SU-DHL-6 (cell line): ENCODE data around the gene KSR1.

Source experiments
- H2AFZ ChIP-seq: fragments of 200-600 bp; sonication (generic); 2 replicates; pipeline ENCODE4 v1.6.1; 2014; ENCODE audit warnings: low read depth, mild to moderate bottlenecking, moderate library complexity, mixed read lengths, antibody characterized with exemption, low read length; ENCODE audit not compliant: severe bottlenecking
- H3F3A ChIP-seq: fragments of 200-600 bp; shearing (Covaris generic); 2 replicates; pipeline ENCODE4 v1.6.0; 2016; ENCODE audit warnings: antibody characterized with exemption, mild to moderate bottlenecking; ENCODE audit not compliant: insufficient read depth
- H3K27ac ChIP-seq: fragments of 200-600 bp; sonication (generic); 2 replicates; pipeline ENCODE4 v1.5.1; 2016; ENCODE audit warnings: low read depth, mild to moderate bottlenecking, low read length, moderate library complexity, mixed read lengths
- H3K27me3 ChIP-seq: fragments of 200-600 bp; sonication (generic), shearing (Covaris generic); 2 replicates; pipeline ENCODE4 v1.6.0; 2014; ENCODE audit warnings: mild to moderate bottlenecking, low read length
- H3K36me3 ChIP-seq: fragments of 200-600 bp; sonication (generic); 2 replicates; pipeline ENCODE4 v1.6.1; 2014; ENCODE audit warnings: mild to moderate bottlenecking, low read length, mixed read lengths
- H3K4me2 ChIP-seq: fragments of 300-600, 200-600 bp; shearing (Covaris generic), sonication (generic); 2 replicates; pipeline ENCODE4 v1.6.0; 2014; ENCODE audit warnings: low read length, low read depth, mild to moderate bottlenecking; ENCODE audit not compliant: poor library complexity, severe bottlenecking
- H3K4me3 ChIP-seq: fragments of 200-600 bp; sonication (generic); 2 replicates; pipeline ENCODE4 v1.5.1; 2014; ENCODE audit warnings: antibody characterized with exemption, low read length, mild to moderate bottlenecking, mixed read lengths; ENCODE audit not compliant: insufficient read depth, poor library complexity, severe bottlenecking
- H3K79me2 ChIP-seq: fragments of 200-600 bp; sonication (generic); 2 replicates; pipeline ENCODE4 v1.6.1; 2014; ENCODE audit warnings: mild to moderate bottlenecking, low read length, moderate library complexity; ENCODE audit not compliant: insufficient read depth
- H3K9ac ChIP-seq: fragments of 200-600 bp; sonication (generic); 2 replicates; pipeline ENCODE4 v1.7.0; 2014; ENCODE audit warnings: mild to moderate bottlenecking, low read length
- H3K9me2 ChIP-seq: fragments of 200-600 bp; sonication (generic); replicated peaks from 2 replicates; pipeline ENCODE4 v1.6.1; 2014; ENCODE audit warnings: low read length; ENCODE audit not compliant: insufficient read depth
- H3K9me3 ChIP-seq: fragments of 200-600 bp; sonication (generic); 2 replicates; pipeline ENCODE4 v1.6.1; 2014; ENCODE audit warnings: low read length, mixed read lengths; ENCODE audit not compliant: insufficient read depth
- H4K20me1 ChIP-seq: fragments of 200-600 bp; sonication (generic); 2 replicates; pipeline ENCODE4 v1.6.1; 2014; ENCODE audit warnings: low read depth, mild to moderate bottlenecking, antibody characterized with exemption, low read length, moderate library complexity, mixed read lengths
- EZH2phosphoT487 ChIP-seq: fragments of 200-600 bp; sonication (generic), shearing (Covaris generic); conservative IDR thresholded peaks from 2 replicates; pipeline ENCODE4 v1.6.1; 2018; ENCODE audit warnings: mild to moderate bottlenecking, antibody characterized with exemption, low read length, moderate library complexity, mixed read lengths
- TF ChIP-seq, protein P1 (sequence below): fragments of 200-600 bp; sonication (generic); IDR thresholded peaks from one replicate; pipeline ENCODE4 v1.5.1; 2017; ENCODE audit warnings: antibody characterized with exemption, mild to moderate bottlenecking, low read length, moderate library complexity; ENCODE audit not compliant: insufficient read depth, poor library complexity, severe bottlenecking

Gene KSR1

DNA sequence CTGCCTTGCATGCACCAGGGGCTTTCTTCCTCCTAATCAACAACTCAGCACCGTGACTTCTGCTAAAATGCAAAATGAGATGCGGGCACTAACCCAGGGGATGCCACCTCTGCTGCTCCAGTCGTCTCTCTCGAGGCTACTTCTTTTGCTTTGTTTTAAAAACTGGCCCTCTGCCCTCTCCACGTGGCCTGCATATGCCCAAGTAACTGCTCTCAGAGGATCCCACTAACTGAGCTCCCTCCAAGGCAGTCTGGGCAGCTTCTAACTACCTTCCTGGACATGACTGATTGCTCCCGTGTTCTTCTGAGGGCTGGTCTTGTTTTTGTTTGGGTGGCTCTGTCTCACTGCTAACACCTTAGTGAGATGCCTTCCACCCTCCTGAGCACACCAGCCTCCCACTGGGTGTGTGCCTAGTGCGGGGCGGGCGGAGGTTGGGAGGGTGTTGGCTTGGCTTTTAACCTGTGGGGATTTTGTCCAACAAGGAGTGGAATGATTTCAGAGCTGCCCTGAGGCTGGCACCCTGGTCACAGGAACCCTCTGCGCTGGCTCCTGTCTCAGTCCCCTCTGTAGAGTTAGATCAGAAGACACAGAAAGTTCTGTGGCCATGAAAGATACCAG lies 165.8 kb downstream of the KSR1 start:
- H3K27me3 ChIP-seq = no peaks in the 10 kb centered on the region

DNA sequence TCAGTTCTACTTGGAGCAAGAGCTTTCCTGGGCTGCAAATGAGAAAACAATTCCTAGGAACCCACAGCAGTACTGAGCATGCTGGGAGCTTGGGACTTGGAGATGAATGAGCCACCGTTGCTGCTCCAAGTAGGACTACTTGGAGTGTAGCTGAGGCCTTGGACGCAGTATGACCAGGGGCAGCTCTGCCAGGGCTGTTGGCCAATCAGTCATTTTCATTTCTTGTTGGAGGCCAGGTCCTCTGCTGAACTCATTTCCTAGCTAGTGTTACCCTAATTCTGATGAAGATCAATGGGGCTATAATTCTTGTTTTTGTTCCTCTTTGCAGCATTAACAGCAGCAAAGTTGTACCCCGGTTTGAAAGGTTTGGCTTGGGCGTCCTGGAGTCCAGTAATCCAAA lies 166.7 kb downstream of the KSR1 start:
- Histone ChIP-seq H4K20me1 (no peaks in the 10 kb centered on the region), H3K4me2 (no peak overlapping the region), H3K79me2 (no peaks in the 10 kb centered on the region), H2AFZ (no peak overlapping the region), H3K9me3 (no peaks in the 10 kb centered on the region), H3K9ac (no peak overlapping the region), H3K27ac (no peak overlapping the region), H3F3A (no peaks in the 10 kb centered on the region), H3K36me3 (no peaks in the 10 kb centered on the region), H3K4me3 (no peak overlapping the region), H3K27me3 (no peaks in the 10 kb centered on the region), H3K9me2 (no peaks in the 10 kb centered on the region)
- TF ChIP-seq, protein P1, sequence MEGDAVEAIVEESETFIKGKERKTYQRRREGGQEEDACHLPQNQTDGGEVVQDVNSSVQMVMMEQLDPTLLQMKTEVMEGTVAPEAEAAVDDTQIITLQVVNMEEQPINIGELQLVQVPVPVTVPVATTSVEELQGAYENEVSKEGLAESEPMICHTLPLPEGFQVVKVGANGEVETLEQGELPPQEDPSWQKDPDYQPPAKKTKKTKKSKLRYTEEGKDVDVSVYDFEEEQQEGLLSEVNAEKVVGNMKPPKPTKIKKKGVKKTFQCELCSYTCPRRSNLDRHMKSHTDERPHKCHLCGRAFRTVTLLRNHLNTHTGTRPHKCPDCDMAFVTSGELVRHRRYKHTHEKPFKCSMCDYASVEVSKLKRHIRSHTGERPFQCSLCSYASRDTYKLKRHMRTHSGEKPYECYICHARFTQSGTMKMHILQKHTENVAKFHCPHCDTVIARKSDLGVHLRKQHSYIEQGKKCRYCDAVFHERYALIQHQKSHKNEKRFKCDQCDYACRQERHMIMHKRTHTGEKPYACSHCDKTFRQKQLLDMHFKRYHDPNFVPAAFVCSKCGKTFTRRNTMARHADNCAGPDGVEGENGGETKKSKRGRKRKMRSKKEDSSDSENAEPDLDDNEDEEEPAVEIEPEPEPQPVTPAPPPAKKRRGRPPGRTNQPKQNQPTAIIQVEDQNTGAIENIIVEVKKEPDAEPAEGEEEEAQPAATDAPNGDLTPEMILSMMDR = no peak
- no peak for TF ChIP-seq EZH2phosphoT487

More for the DNA sequence above, 165.8 kb downstream of the KSR1 start:
- H2AFZ ChIP-seq = no peak overlapping the region
- H3K4me2 ChIP-seq = no peak overlapping the region
- H3K9ac ChIP-seq = no peak overlapping the region
- H3K9me2 ChIP-seq = no peaks in the 10 kb centered on the region
- no peaks in the 10 kb centered on the region for H3F3A ChIP-seq
- H4K20me1 ChIP-seq = no peaks in the 10 kb centered on the region
- H3K36me3 ChIP-seq = no peaks in the 10 kb centered on the region
- TF ChIP-seq EZH2phosphoT487 = no peak
- TF ChIP-seq, protein P1 = no peak
- no peaks in the 10 kb centered on the region for H3K9me3 ChIP-seq
- H3K79me2 ChIP-seq = no peaks in the 10 kb centered on the region
- H3K27ac ChIP-seq = no peak overlapping the region
- no peak overlapping the region for H3K4me3 ChIP-seq

DNA sequence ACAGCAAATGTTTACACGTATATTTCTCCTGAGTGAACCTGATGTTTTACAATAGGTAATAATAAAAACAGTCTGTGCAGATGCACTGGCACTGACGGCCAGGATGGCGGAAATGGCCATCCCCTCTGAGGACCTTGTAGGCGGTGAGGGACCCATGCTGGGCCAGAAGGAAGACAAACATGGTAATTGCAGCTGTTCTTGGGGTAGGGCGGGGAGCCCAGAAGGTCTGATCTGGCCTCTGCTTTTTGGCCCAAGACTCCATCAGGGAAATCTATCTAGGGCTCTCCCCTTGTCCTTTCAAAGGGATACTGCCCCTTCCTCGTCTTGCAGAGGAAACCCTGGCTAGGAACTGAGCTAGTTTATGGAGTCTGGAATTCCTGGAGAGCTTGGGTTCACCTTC lies 167.4 kb downstream of the KSR1 start:
- no peak overlapping the region for H2AFZ ChIP-seq

More for the DNA sequence above, 167.4 kb downstream of the KSR1 start:
- Histone ChIP-seq H3K4me2 (no peak overlapping the region), H3K36me3 (no peaks in the 10 kb centered on the region), H3K27me3 (no peaks in the 10 kb centered on the region), H3K9ac (no peak overlapping the region), H3F3A (no peaks in the 10 kb centered on the region), H3K4me3 (no peak overlapping the region), H4K20me1 (no peaks in the 10 kb centered on the region), H3K9me3 (no peaks in the 10 kb centered on the region), H3K79me2 (no peaks in the 10 kb centered on the region), H3K27ac (no peak overlapping the region), H3K9me2 (no peaks in the 10 kb centered on the region)
- TF ChIP-seq EZH2phosphoT487 = no peak
- TF ChIP-seq, protein P1 = no peak
